Adipose tissue (tissue), 3 donors: ENCODE measurements around the gene RNF8. TPM values are rescaled to one million over a fixed set of nuclear protein-coding genes. Genes with fewer than 3 reads are reported as not detected.
"Not testable (repeated sequence)": the region's sequence is repeated elsewhere in the genome, so short reads cannot be mapped to it uniquely, and the experiment has no call there.

Source experiments
- H3K27ac ChIP-seq: one replicate; pipeline ENCODE4 v1.5.1; 2013; ENCODE audit warnings: low read depth, low read length
- WGBS, 3 donors: extraction: QIAGEN DNeasy Blood & Tissue Kit; methylation state at CpG; one replicate each; pipeline ENCODE4 v1.1.7; 2013; 5-methylcytosine and 5-hydroxymethylcytosine counted together
- polyA plus RNA-seq, 3 donors: library from polyadenylated mRNA; stranded (reverse); fragments of 200-250 nt; gene quantifications; one replicate each; pipeline ENCODE4 v1.2.3, GENCODE V29; 2013
- donor health status: healthy with polysubstance abuse.
- donor health status: Bipolar disorder and iron deficiency.
- donor health status: healthy.

Gene RNF8
- polyA plus RNA-seq, 3 donors, result 5.4 to 12.9 (median 8.9) TPM

GRCh38 chr6:37429352-37429750, 75.6 kb downstream of the RNF8 start:
- WGBS, 3 donors, result 41 to 93% (median 86%) methylated on average over 2 of the region's 2 CpGs
- H3K27ac ChIP-seq, result no peak overlapping the region

- H3K27ac ChIP-seq, result no peak overlapping the region
- WGBS, 3 donors, result 11 to 12% (median 12%) methylated on average over 7 of the region's 7 CpGs
Measured at GRCh38 chr6:37432590-37432915, 78.8 kb downstream of the RNF8 start.

DNA sequence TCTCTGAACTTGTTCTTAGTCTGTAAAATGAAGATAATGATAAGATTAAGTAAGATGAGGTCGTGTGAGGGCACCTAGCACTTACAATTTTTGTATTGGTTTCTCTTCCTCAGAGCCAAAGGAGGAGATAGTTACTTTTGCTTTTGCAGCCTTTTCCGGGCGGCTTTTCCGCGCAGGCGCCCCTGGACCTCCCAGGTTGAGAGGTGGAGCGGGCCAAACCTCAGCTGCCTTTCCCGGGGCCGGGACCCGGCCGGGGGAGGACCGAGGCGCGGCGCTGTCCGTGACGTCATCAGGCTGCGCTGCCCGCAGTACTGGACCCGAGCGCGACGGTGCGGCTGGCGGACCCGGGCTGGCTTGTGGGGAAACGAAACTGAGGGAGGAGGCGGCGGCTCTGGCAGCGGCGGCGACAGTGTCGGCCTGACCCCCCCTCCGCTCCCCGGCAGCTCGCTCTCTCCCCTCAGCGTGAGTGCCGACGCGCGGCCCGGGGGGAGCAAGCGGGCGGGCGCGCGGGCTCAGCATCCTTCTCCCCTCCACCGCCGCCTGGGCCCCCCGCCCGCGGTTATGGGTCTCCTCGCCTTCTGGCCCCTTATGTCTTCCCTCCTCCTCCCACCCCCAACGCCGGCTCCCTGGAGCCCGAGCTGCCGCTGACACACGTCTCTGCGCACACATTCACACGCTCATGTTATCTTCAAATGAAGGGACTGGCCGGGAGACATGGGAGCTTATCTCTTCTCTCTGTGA, 79.3 kb downstream of the RNF8 start, which contains the start of gene CMTR1:
Gene CMTR1, plus strand, starts transcription at position 306 of the 741 bp plus-strand sequence. CDS start 2,409 bp downstream, outside the sequence.
- WGBS, 3 donors, result 0 to 1% (median 1%) methylated on average over 37 to 53 of the region's 61 CpGs
- H3K27ac ChIP-seq, result peak within 1 kb of the TSS; percentile 2

- WGBS, 3 donors, result 4 to 9% (median 8%) methylated on average over 13 of the region's 13 CpGs
- H3K27ac ChIP-seq, result peak overlapping the region; percentile 2
Measured at GRCh38 chr6:37433657-37434271, 80.0 kb downstream of the RNF8 start.

- 65 to 77% (median 71%) methylated on average over 4 of the region's 4 CpGs for WGBS, 3 donors
- H3K27ac ChIP-seq, result no peak overlapping the region
Measured at GRCh38 chr6:37435373-37435772, 81.6 kb downstream of the RNF8 start.

DNA sequence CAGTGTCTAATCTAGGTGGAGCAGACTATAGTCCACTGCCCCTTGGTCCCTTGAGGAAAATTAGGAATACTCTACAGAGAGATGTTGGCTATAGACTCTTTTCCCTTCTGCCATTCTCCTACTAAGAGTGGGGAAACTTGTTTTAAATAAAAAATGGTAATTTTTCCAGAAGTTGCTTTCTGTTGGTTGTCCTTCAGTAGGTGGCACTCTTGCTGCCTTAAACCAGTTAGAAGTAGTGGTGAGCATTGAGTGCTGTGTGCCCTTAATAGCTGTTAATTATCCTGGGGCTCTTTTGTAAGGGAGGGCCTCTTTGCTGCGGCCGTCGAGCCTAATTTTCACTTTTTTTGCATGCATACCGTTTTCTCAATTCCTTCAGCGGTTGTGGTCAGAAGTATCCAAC, 82.0 kb downstream of the RNF8 start:
- 80 to 91% (median 87%) methylated on average over 5 of the region's 5 CpGs for WGBS, 3 donors
- no peak overlapping the region for H3K27ac ChIP-seq

- 17 to 79% (median 60%) methylated on average over 1 of the region's 1 CpG for WGBS, 3 donors
- no peak overlapping the region for H3K27ac ChIP-seq
Measured at GRCh38 chr6:37438930-37439329, 85.1 kb downstream of the RNF8 start.

- H3K27ac ChIP-seq, result no peak overlapping the region
- WGBS, 3 donors, result 76 to 93% (median 92%) methylated on average over 6 of the region's 6 CpGs
Measured at GRCh38 chr6:37441651-37442050, 87.9 kb downstream of the RNF8 start.

DNA sequence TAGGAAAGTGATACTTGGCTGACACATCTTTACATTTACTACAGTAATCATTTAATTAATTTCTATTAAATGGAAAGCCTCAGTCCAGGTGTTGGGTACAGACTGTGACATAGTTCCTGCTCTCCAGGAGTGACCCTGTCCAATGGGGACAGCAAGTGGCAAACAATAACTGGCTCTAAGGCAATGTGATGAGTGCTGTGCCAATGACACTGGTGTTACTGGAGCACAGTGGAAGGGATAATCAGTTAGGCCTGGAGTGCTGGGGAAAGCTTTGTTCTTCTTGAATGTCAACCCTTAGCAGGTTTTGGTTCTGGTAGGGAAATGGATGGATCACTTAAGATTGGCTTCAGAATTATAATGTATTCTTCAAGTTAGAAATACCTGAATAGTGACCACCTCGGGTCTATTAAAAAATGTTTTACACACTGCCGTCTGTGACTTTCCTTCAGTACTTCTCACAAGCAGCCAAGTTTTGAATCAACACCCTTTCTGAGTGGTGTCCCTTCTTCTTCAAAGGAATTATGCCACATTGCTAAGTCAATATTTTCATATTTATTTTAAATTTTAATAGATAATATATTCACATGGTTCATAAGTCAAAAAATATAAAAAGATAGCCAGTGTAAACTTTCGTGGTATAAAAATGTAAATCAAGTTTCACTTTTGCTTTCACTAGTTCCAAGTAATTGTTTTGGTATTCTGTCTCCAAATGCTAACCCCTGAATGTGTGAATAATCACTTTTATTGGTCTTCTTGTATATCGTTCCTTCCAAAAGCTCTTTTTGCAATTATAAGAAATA, 88.8 kb downstream of the RNF8 start:
- WGBS, 3 donors, result 5 to 28% (median 19%) methylated on average over 4 of the region's 4 CpGs
- H3K27ac ChIP-seq, result no peak overlapping the region

DNA sequence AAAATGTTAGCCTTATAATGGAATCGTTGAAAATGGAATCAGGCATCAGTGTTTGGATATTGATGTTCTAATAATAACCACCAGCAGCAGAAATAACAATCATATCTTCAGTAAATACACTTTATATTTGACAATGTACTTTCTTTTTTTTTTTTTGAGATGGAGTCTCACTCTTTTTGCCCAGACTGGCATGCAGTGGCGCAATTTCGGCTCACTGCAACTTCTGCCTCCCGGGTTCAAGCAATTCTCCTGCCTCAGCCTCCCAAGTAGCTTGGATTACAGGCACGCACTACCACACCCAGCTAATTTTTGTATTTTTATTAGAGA, 89.4 kb downstream of the RNF8 start:
- not testable (repeated sequence) for H3K27ac ChIP-seq
- WGBS, 3 donors, result 50 to 78% (median 68%) methylated on average over 5 of the region's 5 CpGs

Other genes starting within 250 kb of the RNF8 start
- gene PIM1, start 183.8 kb upstream of the RNF8 start, polyA plus RNA-seq, result 100 to 1,000 TPM in 2 of 3 donors, 10 to 100 TPM in 1; 24.7 to 417 (median 201) TPM
- 1 to 10 TPM; 4.6 to 6.2 (median 4.8) TPM for gene TBC1D22B, start 96.2 kb upstream of the RNF8 start, polyA plus RNA-seq
- gene TMEM217, start 95.8 kb upstream of the RNF8 start, polyA plus RNA-seq, result 1 to 10 TPM in 1 of 3 donors, under 1 TPM in 2; 0.22 to 2.6 (median 0.90) TPM
- 10 to 100 TPM; 13.0 to 17.6 (median 13.8) TPM for gene CMTR1, start 79.2 kb downstream of the RNF8 start, polyA plus RNA-seq
- gene CCDC167, start 145.9 kb downstream of the RNF8 start, polyA plus RNA-seq, result 10 to 100 TPM; 18.8 to 39.3 (median 22.4) TPM